Left lung (tissue), 10 donors: ENCODE measurements around the gene ELMO2. TPM values are rescaled to one million over a fixed set of nuclear protein-coding genes. Genes with fewer than 3 reads are reported as not detected.

ENCODE experiments used
- ATAC-seq: fragments of 200-7000 bp; cut with Tn5 transposase; one replicate; pipeline ENCODE4 v1.9.1; 2020; ENCODE audit warnings: moderate library complexity
- DNase-seq, 4 donors: peaks; one replicate each; pipeline ENCODE4 v3.0.0-alpha.2; 2013 to 2020
- H3K27ac ChIP-seq, 2 donors: fragments of 200-600 bp; sonication (generic) in 1 of 2; one replicate each; pipeline versions ENCODE4 v1.5.0 to v1.8.0; 2020 to 2021
- H3K27me3 ChIP-seq, 2 donors: fragments of 200-600 bp; sonication (generic) in 1 of 2; one replicate each; pipeline versions ENCODE4 v1.5.0 to v1.8.0; 2020 to 2021
- H3K36me3 ChIP-seq, 2 donors: fragments of 200-600 bp; sonication (generic) in 1 of 2; one replicate each; pipeline versions ENCODE4 v1.5.0 to v1.8.0; 2020 to 2021
- H3K4me1 ChIP-seq, 2 donors: fragments of 200-600 bp; one replicate each; pipeline ENCODE4 v1.8.0; 2021
- H3K4me3 ChIP-seq, 2 donors: fragments of 200-600 bp; sonication (generic) in 1 of 2; one replicate each; pipeline versions ENCODE4 v1.5.0 to v1.8.0; 2020 to 2021; ENCODE audit warnings: mild to moderate bottlenecking in 1 of 2
- H3K9me3 ChIP-seq, 2 donors: fragments of 200-600 bp; sonication (generic) in 1 of 2; one replicate each; pipeline versions ENCODE4 v1.5.0 to v1.8.0; 2020 to 2021
- intact Hi-C, 2 donors: fragments of 100-400 bp; cut with DNase I; formaldehyde crosslinking; loops; one replicate each; pipeline versions ENCODE4 v1.11.2 to v1.14.2; 2022
- polyA plus RNA-seq, 6 donors: library from polyadenylated mRNA; unstranded; fragments of 120-200 nt; gene quantifications; one replicate each; pipeline ENCODE4 v1.2.1, GENCODE V29; 2013; ENCODE audit not compliant: insufficient read length in 6 of 6
- total RNA-seq, 2 donors: library from RNA; stranded (reverse); fragmentation: NEBNext Ultra II Directional; extraction: Animal tissue kit (Norgen Biotek cat#: 25700); gene quantifications; one replicate each; pipeline ENCODE4 v1.2.1, GENCODE V29; 2021
- TF ChIP-seq, protein P1 (sequence below), 2 donors: fragments of 200-600 bp; sonication (generic) in 1 of 2; IDR thresholded peaks; one replicate each; pipeline versions ENCODE4 v1.5.0 to v1.8.0; 2021; ENCODE audit warnings: antibody characterized with exemption in 2 of 2
- donor health status: DM: no; HTN: yes; CAD: no.
- donor health status: DM: no; HTN: no; CAD: no.

ELMO2 gene
- total and polyA plus RNA-seq, 8 donors = 56.2 to 79.1 (median 60.5) TPM

DNA sequence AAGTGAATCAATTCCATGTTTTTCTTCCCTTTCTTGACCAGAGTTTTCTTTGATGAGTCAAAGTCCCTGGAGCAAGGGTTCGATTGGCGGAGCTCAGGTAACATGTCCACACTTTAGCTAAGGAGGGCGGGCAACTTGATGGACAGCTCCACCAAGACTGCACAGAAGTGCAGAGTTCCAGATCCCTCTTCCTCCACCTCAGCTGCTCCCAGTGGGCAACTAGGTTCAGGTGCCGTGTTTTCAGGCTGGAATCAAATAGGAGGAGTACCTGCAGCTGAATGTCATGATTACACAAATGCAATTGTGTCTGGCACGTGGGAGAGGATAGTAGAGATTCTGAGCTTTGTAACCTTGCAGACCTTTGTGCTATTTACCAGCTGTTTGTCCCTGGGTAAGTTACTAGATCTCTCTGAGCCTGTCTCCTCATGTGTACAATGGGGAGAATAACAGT lies 1.9 kb upstream of the ELMO2 start:
- no peaks in the 10 kb centered on the region for H3K9me3 ChIP-seq
- intact Hi-C loops = no loop called here
- TF ChIP-seq, protein P1, sequence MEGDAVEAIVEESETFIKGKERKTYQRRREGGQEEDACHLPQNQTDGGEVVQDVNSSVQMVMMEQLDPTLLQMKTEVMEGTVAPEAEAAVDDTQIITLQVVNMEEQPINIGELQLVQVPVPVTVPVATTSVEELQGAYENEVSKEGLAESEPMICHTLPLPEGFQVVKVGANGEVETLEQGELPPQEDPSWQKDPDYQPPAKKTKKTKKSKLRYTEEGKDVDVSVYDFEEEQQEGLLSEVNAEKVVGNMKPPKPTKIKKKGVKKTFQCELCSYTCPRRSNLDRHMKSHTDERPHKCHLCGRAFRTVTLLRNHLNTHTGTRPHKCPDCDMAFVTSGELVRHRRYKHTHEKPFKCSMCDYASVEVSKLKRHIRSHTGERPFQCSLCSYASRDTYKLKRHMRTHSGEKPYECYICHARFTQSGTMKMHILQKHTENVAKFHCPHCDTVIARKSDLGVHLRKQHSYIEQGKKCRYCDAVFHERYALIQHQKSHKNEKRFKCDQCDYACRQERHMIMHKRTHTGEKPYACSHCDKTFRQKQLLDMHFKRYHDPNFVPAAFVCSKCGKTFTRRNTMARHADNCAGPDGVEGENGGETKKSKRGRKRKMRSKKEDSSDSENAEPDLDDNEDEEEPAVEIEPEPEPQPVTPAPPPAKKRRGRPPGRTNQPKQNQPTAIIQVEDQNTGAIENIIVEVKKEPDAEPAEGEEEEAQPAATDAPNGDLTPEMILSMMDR (IDR thresholded peaks at IDR 0.05) = no peak

DNA sequence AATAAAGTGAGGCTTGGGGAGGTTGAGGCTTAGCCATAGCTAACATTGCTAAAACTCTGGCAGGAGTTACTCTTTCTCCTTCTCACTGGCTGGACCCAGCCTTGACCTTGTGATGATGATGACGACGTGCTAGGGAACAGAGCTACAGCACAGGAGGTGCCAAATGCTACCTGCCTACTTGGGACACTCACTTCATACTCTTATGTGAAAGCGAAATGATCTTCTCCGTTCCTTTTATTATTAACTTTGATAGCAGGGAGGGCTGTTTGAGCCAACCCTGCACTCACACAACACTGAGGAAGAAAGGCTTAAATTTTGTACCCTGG lies 1.2 kb upstream of the ELMO2 start:
- peak overlapping the region in 1 of 2 donors; percentile 94 for H3K27ac ChIP-seq
- TF ChIP-seq, protein P1 (IDR thresholded peaks at IDR 0.05) = no peak
- intact Hi-C loops = no loop called here
- ATAC-seq (no peak), DNase-seq (no peak)
- H3K27me3 ChIP-seq = no peaks in the 10 kb centered on the region
- H3K36me3 ChIP-seq = no peaks in the 10 kb centered on the region
- H3K4me3 ChIP-seq = peak overlapping the region in 1 of 2 donors; percentile 88
- H3K9me3 ChIP-seq = no peaks in the 10 kb centered on the region
- peaks cover 21 to 49% of the 10 kb centered on the region in 2 donors for H3K4me1 ChIP-seq

More for the DNA sequence above, 1.9 kb upstream of the ELMO2 start:
- Histone ChIP-seq H3K4me3 (no peak overlapping the region), H3K36me3 (no peaks in the 10 kb centered on the region), H3K27ac (no peak overlapping the region), H3K27me3 (no peaks in the 10 kb centered on the region), H3K4me1 (peaks cover 21 to 42% of the 10 kb centered on the region in 2 donors)
- no peak for DNase-seq
- no peak for ATAC-seq

DNA sequence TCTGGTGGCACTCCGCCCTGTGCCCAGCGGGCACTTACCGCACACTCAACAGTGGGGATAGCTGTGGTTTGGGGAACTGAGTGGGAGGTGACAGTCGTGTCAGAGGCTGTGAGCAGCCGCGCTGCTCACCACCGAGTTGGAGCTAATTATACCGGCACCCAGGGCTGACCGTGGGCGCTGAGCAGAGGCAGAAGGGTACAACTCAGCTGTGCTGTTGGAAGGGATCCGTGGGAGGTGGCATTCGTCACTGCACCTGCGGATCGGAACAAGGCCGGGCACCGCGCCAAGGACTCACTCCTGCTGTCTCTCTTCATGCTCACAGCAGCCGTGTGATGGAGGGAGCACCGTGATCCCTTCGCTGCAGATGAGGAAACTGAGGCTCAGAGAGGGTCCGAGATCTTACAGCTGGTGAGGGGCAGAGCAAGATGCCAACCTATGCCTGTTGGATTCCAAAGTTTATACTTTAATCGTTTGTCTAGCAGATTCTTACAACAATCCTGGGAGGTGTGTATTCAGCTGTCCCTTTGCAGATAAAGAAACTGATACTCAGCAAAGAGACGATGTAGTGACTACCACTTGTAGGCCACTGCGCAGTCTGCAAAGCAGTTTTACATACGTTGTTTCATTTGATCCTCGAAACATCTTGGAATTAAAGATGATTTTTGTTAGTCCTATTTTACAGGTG lies 713 bp upstream of the ELMO2 start:
- intact Hi-C loops = no loop called here
- Histone ChIP-seq H3K27ac (peak overlapping the region; percentile 93 to 94), H3K27me3 (no peaks in the 10 kb centered on the region), H3K36me3 (no peaks in the 10 kb centered on the region), H3K9me3 (no peaks in the 10 kb centered on the region), H3K4me1 (peaks cover 22 to 54% of the 10 kb centered on the region in 2 donors), H3K4me3 (peak overlapping the region; percentile 84 to 88)
- DNase-seq = peak in 3 of 4 donors; percentile 33 to 89 (median 78)
- TF ChIP-seq, protein P1 (IDR thresholded peaks at IDR 0.05) = peak in 1 of 2 donors; percentile 26
- peak; percentile 45 for ATAC-seq

DNA sequence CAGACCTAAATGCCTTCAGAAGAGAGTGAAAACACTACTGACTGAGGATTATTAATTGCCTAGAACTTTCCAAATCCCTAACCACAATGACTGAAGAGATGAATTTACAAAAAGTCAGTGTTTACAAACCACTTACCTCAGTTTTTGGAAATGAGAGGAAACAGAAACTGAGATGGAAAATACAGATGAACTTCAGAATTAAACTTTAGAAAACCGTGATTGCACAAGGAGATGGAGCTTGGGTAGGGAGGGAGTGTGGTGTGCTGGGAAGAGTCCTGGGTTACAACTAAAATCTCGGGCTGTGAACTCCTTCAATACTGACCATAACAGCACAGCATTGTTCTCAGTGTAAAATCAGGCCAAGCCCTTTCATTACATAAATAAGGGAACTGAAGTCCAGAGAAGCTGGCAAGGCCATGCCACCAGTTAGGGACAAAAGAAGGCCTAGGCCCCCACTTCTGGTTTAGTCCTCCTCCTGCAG lies 4.0 kb downstream of the ELMO2 start:
- TF ChIP-seq, protein P1 (IDR thresholded peaks at IDR 0.05) = no peak
- Histone ChIP-seq H3K9me3 (no peaks in the 10 kb centered on the region), H3K4me1 (peaks cover 54 to 89% of the 10 kb centered on the region in 2 donors), H3K27ac (peak overlapping the region; percentile 82 to 88), H3K4me3 (no peak overlapping the region), H3K27me3 (no peaks in the 10 kb centered on the region), H3K36me3 (peaks cover 0 to 7% of the 10 kb centered on the region in 2 donors)
- DNase-seq (no peak), ATAC-seq (no peak)
- intact Hi-C loops = no loop called here

DNA sequence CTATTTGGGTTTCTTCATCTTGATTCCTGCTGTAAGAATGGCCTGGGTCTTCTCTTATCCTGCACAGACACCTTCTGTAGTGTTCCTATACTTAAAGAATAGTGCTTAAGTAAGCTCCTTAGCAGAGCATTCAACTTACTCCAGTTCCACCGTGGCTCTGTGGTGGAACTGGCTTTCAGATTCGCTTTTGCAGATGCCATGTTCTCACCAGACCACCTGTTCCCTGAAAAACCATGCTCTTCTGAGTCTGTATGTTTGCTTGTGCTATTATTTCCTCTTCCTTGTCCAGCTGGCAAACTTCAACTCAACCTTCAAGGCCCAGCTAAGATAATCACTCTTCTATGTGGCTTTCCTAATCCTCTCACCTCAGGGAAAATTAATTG lies 4.9 kb downstream of the ELMO2 start:
- H3K27ac ChIP-seq = peak overlapping the region; percentile 82 to 88
- ATAC-seq = no peak
- H3K36me3 ChIP-seq = peaks cover 0 to 10% of the 10 kb centered on the region in 2 donors
- H3K27me3 ChIP-seq = no peaks in the 10 kb centered on the region
- H3K9me3 ChIP-seq = no peaks in the 10 kb centered on the region
- H3K4me1 ChIP-seq = peaks cover 51 to 91% of the 10 kb centered on the region in 2 donors
- TF ChIP-seq, protein P1 (IDR thresholded peaks at IDR 0.05) = no peak
- no peak for DNase-seq
- H3K4me3 ChIP-seq = no peak overlapping the region
- intact Hi-C loops = no loop called here
